H1 (cell line): ENCODE data around the gene GLYR1. TPM values are rescaled to one million over a fixed set of nuclear protein-coding genes. Genes with fewer than 3 reads are reported as not detected.

Experiments
- HDAC2 ChIP-seq, 2 experiments: fragments of 300-600 bp in 1 of 2; sonication (generic) in 1 of 2; IDR thresholded peaks; 2 replicates each; pipeline ENCODE4 v1.6.1; 2011 to 2012; ENCODE audit warnings: low read depth in 2 of 2, low read length in 2 of 2, mild to moderate bottlenecking in 2 of 2, moderate library complexity in 2 of 2, borderline replicate concordance in 1 of 2, inconsistent platforms in 1 of 2
- KDM1A ChIP-seq: fragments of 200-600, 300-600 bp; sonication (generic); IDR thresholded peaks from 2 replicates; pipeline ENCODE4 v1.7.1; 2016; ENCODE audit warnings: mild to moderate bottlenecking, low read length, borderline replicate concordance
- SAP30 ChIP-seq: fragments of 300-600 bp; sonication (generic); IDR thresholded peaks from 2 replicates; pipeline ENCODE4 v1.7.1; 2012; ENCODE audit warnings: low read length, moderate library complexity, mild to moderate bottlenecking, inconsistent platforms; ENCODE audit not compliant: insufficient read depth, insufficient replicate concordance
- polyA plus RNA-seq, 7 experiments: library from polyadenylated mRNA; depleted of rRNA in 3 of 7; stranded (reverse) in 5 of 7; unstranded in 2 of 7; fragments of >200 nt in 5 of 7; fragments of 200-250 nt in 2 of 7; gene quantifications; 1 replicate in 5 of 7; 2 replicates in 1 of 7; 4 replicates in 1 of 7; pipeline versions ENCODE4 v1.2.1 to v1.2.3, GENCODE V29; 2011 to 2013; ENCODE audit warnings: missing spikeins in 2 of 7, mixed read lengths in 2 of 7
- total RNA-seq: library from RNA; stranded (reverse); fragmentation: NEBNext Ultra II Directional; extraction: Animal tissue kit (Norgen Biotek cat#: 25700); gene quantifications from 2 replicates; pipeline ENCODE4 v1.2.1, GENCODE V29; 2021

GLYR1 gene
- total and polyA plus RNA-seq, 2 of the 8 experiments (the other 6 are each of a cell fraction or from before 2014, with no cell fraction given): 50.2 to 115 TPM

GRCh38 chr16:4892361-4893102, 45.4 kb upstream of the GLYR1 start (continued):
- TF ChIP-seq SAP30 (no peak), KDM1A (no peak), HDAC2 (IDR thresholded peaks at IDR 0.05; ENCODE audit: borderline replicate concordance in 1 of 2, low read depth in 2 of 2, low read length in 2 of 2) (no peak)
